NT2/D1 (cell line): ENCODE data around the gene TMSB15C.

Source experiments
- YY1 ChIP-seq: IDR thresholded peaks from 2 replicates; pipeline ENCODE4 v1.6.1; 2011; ENCODE audit not compliant: insufficient read length, insufficient read depth
- ZNF274 ChIP-seq: IDR thresholded peaks from 2 replicates; pipeline ENCODE4 v1.6.1; 2011; ENCODE audit warnings: mild to moderate bottlenecking, low read depth, low read length

DNA sequence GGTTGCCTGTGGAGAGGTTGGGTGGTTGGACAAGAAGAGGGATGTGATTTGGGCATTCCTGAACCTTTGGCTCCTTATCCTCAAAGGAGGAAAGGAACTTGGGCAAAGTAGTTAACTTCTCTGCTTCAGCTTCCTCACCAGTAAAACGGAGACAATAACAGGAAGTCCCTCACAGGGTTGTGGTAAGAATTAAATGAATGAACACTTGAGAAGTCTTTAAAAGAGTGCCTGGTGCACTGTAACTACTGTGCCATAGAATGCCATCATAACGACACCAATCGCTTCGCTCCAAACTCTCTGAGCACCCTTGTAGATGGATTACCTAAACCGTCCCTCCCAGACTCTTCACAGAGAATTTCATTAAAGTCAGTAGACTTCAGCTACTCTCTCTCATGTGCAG, 46.8 kb upstream of the TMSB15C start:
- no peak for TF ChIP-seq YY1
- no peak for TF ChIP-seq ZNF274
